Dermis microvascular lymphatic vessel endothelial cell (primary cell): ENCODE measurements around the gene PRDM7. TPM values are rescaled to one million over a fixed set of nuclear protein-coding genes. Genes with fewer than 3 reads are reported as not detected.
"Not testable (repeated sequence)": the region's sequence is repeated elsewhere in the genome, so short reads cannot be mapped to it uniquely, and the experiment has no call there.

Experiments used
- DNase-seq, 2 donors: peaks; one replicate each; pipeline versions ENCODE4 v3.0.0 to v3.0.0-alpha.2; 2010; ENCODE audit warnings: low read depth in 2 of 2
- total RNA-seq: library from RNA; depleted of rRNA; stranded (reverse); fragments of >200 nt; gene quantifications from 2 replicates; pipeline ENCODE4 v1.2.1, GENCODE V29; 2014

Gene PRDM7
- not detected in 2 replicates for total RNA-seq

- DNase-seq: peak; percentile 72 to 81
Measured at GRCh38 chr16:90077240-90077756, at the start of gene PRDM7. PRDM7 (minus strand) TSS chr16:90077331; CDS start chr16:90075910, 1,421 bp downstream.

- DNase-seq: not testable (repeated sequence)
Measured at GRCh38 chr16:90121846-90122245, 44.7 kb upstream of the PRDM7 start.

GRCh38 chr16:90107617-90108016 is 30.5 kb upstream of the PRDM7 start:
- DNase-seq: not testable (repeated sequence)

- DNase-seq: not testable (repeated sequence)
Measured at GRCh38 chr16:90107060-90107459, 29.9 kb upstream of the PRDM7 start.

GRCh38 chr16:90106271-90106670 is 29.1 kb upstream of the PRDM7 start:
- DNase-seq: not testable (repeated sequence)

- DNase-seq: not testable (repeated sequence)
Measured at GRCh38 chr16:90104725-90105124, 27.6 kb upstream of the PRDM7 start.

GRCh38 chr16:90102086-90102884 is 25.2 kb upstream of the PRDM7 start:
- DNase-seq: not testable (repeated sequence)

- not testable (repeated sequence) for DNase-seq
Measured at GRCh38 chr16:90101332-90101731, 24.2 kb upstream of the PRDM7 start.

GRCh38 chr16:90100790-90101189 is 23.7 kb upstream of the PRDM7 start:
- DNase-seq: not testable (repeated sequence)

- DNase-seq: not testable (repeated sequence)
Measured at GRCh38 chr16:90100229-90100628, 23.1 kb upstream of the PRDM7 start.

- not testable (repeated sequence) for DNase-seq
Measured at GRCh38 chr16:90098936-90099335, 21.8 kb upstream of the PRDM7 start.

- DNase-seq: not testable (repeated sequence)
Measured at GRCh38 chr16:90097010-90097684, 20.0 kb upstream of the PRDM7 start.

- DNase-seq: not testable (repeated sequence)
Measured at GRCh38 chr16:90094791-90095190, 17.7 kb upstream of the PRDM7 start.

- DNase-seq: not testable (repeated sequence)
Measured at GRCh38 chr16:90094296-90094695, 17.2 kb upstream of the PRDM7 start.

GRCh38 chr16:90093799-90094198 is 16.7 kb upstream of the PRDM7 start:
- DNase-seq: not testable (repeated sequence)

- DNase-seq: not testable (repeated sequence)
Measured at GRCh38 chr16:90092781-90093180, 15.7 kb upstream of the PRDM7 start.

- no peak for DNase-seq
Measured at GRCh38 chr16:90084215-90084950, 7.3 kb upstream of the PRDM7 start.

- no peak for DNase-seq
Measured at GRCh38 chr16:90083139-90083538, 6.0 kb upstream of the PRDM7 start.

- DNase-seq: no peak
Measured at GRCh38 chr16:90081606-90081970, 4.5 kb upstream of the PRDM7 start.

- DNase-seq: no peak
Measured at GRCh38 chr16:90078579-90078895, 1.4 kb upstream of the PRDM7 start.

- DNase-seq: no peak
Measured at GRCh38 chr16:90077757-90078578, 837 bp upstream of the PRDM7 start.
